NCI-H2227 (cell line): Measurements from ENCODE around the gene NUP37.

ENCODE experiments used
- DNase-seq: peaks from one replicate; lab custom pipeline; 2025; ENCODE audit not compliant: unreplicated experiment; lab: John Stamatoyannopoulos, UW

NUP37 gene

GRCh38 chr12:102031852-102032251 lies 88.1 kb downstream of the NUP37 start:
- DNase-seq: no peak

- no peak for DNase-seq
Observed at GRCh38 chr12:102029141-102029540, 90.8 kb downstream of the NUP37 start.

GRCh38 chr12:102026728-102027127 lies 93.2 kb downstream of the NUP37 start:
- no peak for DNase-seq

DNA sequence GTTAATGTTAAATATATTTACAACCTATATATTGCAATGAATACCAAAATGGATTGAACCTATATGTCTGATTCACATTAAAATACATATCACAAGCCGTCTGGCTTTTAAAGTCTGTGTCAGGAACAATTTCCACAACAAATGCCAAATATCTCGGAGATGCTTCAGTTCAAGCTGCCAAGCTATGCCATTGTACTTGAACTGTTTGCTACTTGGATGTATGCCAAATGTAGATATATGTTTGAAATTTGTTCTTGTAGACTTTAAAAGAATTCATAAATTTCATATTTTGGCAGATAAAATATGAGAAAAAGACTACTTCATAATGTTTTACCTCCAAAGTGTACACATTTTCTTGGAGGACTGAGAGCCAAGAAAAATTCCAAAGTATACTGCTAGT lies 95.1 kb downstream of the NUP37 start:
- no peak for DNase-seq

DNA sequence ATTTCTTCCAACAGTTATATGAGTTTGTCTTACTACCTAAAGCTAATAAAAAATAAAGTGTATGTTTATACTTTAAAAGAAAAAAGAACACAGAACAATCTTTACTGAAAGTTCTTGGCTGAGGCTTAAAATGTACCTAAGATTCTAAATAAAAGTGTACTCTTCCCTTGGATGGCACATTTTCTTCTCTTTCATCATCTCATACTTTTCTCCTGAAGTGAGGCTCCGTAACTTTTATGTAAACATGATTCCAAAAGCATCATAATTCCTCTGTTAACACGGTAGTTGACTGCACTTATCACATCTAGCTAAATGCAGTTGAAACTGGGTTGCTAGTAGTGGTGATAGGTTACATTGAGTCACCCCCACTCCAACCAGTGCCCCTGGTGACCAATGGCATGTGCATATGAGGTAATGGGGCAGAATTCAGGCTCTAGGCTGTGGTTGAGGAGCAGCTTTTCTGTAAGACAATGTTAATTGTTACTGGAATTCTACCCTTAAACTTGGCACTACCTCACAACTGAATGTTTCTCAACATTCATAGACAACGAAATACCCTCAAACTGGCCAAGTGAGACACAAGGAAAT lies 96.5 kb downstream of the NUP37 start:
- DNase-seq: no peak
